Gastrocnemius medialis (tissue), 4 donors: ENCODE results near the gene NRN1L. TPM values are rescaled to one million over a fixed set of nuclear protein-coding genes. Genes with fewer than 3 reads are reported as not detected.

Experiments used
- ATAC-seq, 2 donors: fragments of 150-250 bp; one replicate each; pipeline ENCODE4 v1.9.1; 2016
- DNase-seq, 2 donors: peaks; one replicate each; pipeline ENCODE4 v3.0.0-alpha.2; 2019
- H3K27ac ChIP-seq, 4 donors: fragments of 200-600 bp; sonication (generic); 1 replicate in 1 of 4; 2 replicates in 3 of 4; pipeline ENCODE4 v1.5.1; 2016 to 2018; ENCODE audit warnings: mild to moderate bottlenecking in 2 of 4, moderate library complexity in 1 of 4
- H3K27me3 ChIP-seq, 3 donors: fragments of 200-600 bp; sonication (generic) in 2 of 3; 1 replicate in 1 of 3; 2 replicates in 2 of 3; pipeline versions ENCODE4 v1.5.1 to v1.6.0; 2016 to 2019; ENCODE audit warnings: mild to moderate bottlenecking in 1 of 3, moderate library complexity in 1 of 3
- H3K36me3 ChIP-seq, 2 donors: fragments of 200-600 bp; sonication (generic) in 1 of 2; one replicate each; pipeline ENCODE4 v1.5.1; 2017 to 2018
- H3K4me1 ChIP-seq, 2 donors: fragments of 200-600 bp; sonication (generic) in 1 of 2; one replicate each; pipeline ENCODE4 v1.5.1; 2016 to 2017; ENCODE audit warnings: mild to moderate bottlenecking in 2 of 2
- H3K4me3 ChIP-seq, 4 donors: fragments of 200-600 bp; sonication (generic) in 3 of 4; 1 replicate in 1 of 4; 2 replicates in 3 of 4; pipeline ENCODE4 v1.5.1; 2016 to 2019; ENCODE audit warnings: mild to moderate bottlenecking in 2 of 4
- H3K9me3 ChIP-seq, 3 donors: fragments of 200-600 bp; sonication (generic) in 2 of 3; 1 replicate in 1 of 3; 2 replicates in 2 of 3; pipeline ENCODE4 v1.5.1; 2016 to 2019
- POLR2A ChIP-seq, 2 donors: fragments of 450-650 bp; IDR thresholded peaks; one replicate each; pipeline ENCODE4 v1.6.1; 2017; ENCODE audit warnings: antibody characterized with exemption in 2 of 2, mild to moderate bottlenecking in 2 of 2, moderate library complexity in 2 of 2
- in situ Hi-C, 4 donors: fragments of 200-750 bp; cut with MboI; loops; one replicate each; pipeline versions ENCODE4 v1.15.0 to v1.8.0; 2017; ENCODE audit warnings: low sequenced_read_pairs in 4 of 4
- intact Hi-C: fragments of 100-400 bp; cut with DNase I; formaldehyde crosslinking; loops from one replicate; pipeline ENCODE4 v1.15.1; 2023; ENCODE audit warnings: low total_unique reads
- total RNA-seq, 4 donors: library from RNA; depleted of rRNA; stranded (reverse); fragments of >200 nt; gene quantifications; one replicate each; pipeline versions ENCODE4 v1.1.0 to v1.2.3, GENCODE V29; 2016
- TF ChIP-seq, protein P1 (sequence below), 5 experiments: fragments of 450-650 bp in 3 of 5; fragments of 200-600 bp in 2 of 5; sonication (generic) in 2 of 5; IDR thresholded peaks in 4 of 5; conservative IDR thresholded peaks in 1 of 5; 1 replicate in 4 of 5; 2 replicates in 1 of 5; pipeline ENCODE4 v1.5.1; 2016 to 2019; ENCODE audit warnings: antibody characterized with exemption in 5 of 5, mild to moderate bottlenecking in 3 of 5, moderate library complexity in 3 of 5

Gene NRN1L
- total RNA-seq, 4 donors from 2014 or later, result 0.87 to 2.8 (median 1.1) TPM; not detected in 1

DNA sequence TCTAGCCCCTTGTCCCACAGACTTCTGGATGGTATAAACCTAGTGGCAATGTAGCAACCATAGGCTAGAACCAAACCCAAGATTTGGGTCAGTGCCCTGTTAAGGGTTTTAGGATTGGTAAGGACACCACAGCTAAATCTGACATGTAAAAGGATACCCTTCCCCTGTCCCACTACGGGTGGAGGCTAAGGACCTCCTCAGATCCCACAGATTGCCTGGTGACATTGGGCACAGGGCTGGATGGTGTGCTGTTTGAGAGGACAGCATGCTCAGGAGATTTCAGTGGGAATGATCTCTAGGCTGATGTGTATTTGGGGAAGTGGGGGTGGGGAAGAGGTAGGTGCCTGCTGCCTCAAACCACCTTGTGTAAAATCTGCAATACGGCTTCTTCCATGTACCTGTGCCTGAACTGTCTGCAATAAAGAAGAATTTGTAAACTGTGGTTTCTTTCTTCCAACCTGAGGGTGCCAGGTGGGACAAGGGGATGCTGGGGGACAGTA, 12.5 kb upstream of the NRN1L start:
- ATAC-seq (no peak), DNase-seq (no peak)
- Histone ChIP-seq H3K4me1 (peaks cover 28 to 31% of the 10 kb centered on the region in 2 donors), H3K27ac (peak overlapping the region; percentile 85 to 94 (median 89)), H3K9me3 (no peaks in the 10 kb centered on the region), H3K4me3 (peak overlapping the region; percentile 71 to 92 (median 84)), H3K36me3 (peaks cover 0 to 52% of the 10 kb centered on the region in 2 donors), H3K27me3 (no peaks in the 10 kb centered on the region)
- TF ChIP-seq, protein P1, sequence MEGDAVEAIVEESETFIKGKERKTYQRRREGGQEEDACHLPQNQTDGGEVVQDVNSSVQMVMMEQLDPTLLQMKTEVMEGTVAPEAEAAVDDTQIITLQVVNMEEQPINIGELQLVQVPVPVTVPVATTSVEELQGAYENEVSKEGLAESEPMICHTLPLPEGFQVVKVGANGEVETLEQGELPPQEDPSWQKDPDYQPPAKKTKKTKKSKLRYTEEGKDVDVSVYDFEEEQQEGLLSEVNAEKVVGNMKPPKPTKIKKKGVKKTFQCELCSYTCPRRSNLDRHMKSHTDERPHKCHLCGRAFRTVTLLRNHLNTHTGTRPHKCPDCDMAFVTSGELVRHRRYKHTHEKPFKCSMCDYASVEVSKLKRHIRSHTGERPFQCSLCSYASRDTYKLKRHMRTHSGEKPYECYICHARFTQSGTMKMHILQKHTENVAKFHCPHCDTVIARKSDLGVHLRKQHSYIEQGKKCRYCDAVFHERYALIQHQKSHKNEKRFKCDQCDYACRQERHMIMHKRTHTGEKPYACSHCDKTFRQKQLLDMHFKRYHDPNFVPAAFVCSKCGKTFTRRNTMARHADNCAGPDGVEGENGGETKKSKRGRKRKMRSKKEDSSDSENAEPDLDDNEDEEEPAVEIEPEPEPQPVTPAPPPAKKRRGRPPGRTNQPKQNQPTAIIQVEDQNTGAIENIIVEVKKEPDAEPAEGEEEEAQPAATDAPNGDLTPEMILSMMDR (IDR thresholded peaks at IDR 0.05 in 4 of 5, conservative IDR thresholded peaks at IDR 0.05 in 1 of 5), result no peak
- no peak for TF ChIP-seq POLR2A (IDR thresholded peaks at IDR 0.05)
- intact Hi-C loops (loop anchor here (2.0 kb wide), 1 partner anchor 55 kb away; no protein-coding TSS in a partner anchor), in situ Hi-C loops (no loop called here)

DNA sequence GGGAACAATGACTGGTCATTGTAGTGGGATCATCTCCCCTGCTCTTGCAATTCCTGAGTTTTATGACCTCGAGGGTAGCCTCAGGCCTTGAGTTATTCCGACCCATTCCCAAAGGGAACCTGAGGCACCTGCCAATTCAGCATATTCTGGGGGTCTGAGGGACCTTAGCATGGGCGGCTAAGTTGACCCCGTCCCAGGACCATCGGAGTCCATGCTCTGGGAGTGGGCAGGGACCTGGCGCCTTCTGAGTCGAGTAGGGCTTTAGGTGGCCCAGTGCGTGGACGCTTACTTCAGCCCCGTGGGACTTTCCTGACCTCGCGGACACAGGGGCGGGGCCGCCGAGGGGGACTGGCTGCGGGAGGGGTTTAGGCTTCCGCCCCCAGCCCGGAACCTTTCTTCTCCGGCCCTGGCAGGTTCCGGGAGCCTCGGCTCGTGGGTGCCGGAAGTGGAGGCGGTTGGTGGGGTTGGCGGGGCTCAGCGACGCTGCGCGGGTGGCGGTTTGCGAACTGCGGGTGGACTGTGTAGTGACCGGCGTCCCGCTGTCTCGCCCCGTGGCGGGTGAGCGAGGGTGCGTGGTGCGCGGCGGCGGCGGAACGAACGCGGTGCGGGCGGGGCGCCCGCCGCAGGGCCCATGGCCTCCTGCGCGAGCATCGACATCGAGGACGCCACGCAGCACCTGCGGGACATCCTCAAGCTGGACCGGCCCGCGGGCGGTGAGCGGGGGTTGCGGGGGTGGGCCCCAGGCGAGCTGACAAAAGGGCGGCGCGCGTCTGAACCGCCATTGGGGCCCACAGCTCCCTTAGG, 11.9 kb upstream of the NRN1L start, which contains the start of gene EDC4:
EDC4 (plus strand) TSS at position 422 of the 804 bp plus-strand sequence; CDS start at position 632, 210 bp downstream.
- H3K27me3 ChIP-seq, result no peaks in the 10 kb centered on the region
- H3K27ac ChIP-seq, result peak within 1 kb of the TSS; percentile 85 to 94 (median 89)
- H3K4me3 ChIP-seq, result peak within 1 kb of the TSS; percentile 71 to 92 (median 84)
- peaks cover 0 to 52% of the 10 kb centered on the region in 2 donors for H3K36me3 ChIP-seq
- intact Hi-C loops (loop anchor here (2.0 kb wide), 1 partner anchor 56 kb away; no protein-coding TSS in a partner anchor), in situ Hi-C loops (no loop called here)
- peaks cover 28 to 31% of the 10 kb centered on the region in 2 donors for H3K4me1 ChIP-seq
- ATAC-seq (peak; percentile 86 to 89), DNase-seq (peak; percentile 68 to 85)
- H3K9me3 ChIP-seq, result no peaks in the 10 kb centered on the region
- peak; percentile 73 to 88 for TF ChIP-seq POLR2A (IDR thresholded peaks at IDR 0.05)
- TF ChIP-seq, protein P1 (IDR thresholded peaks at IDR 0.05 in 4 of 5, conservative IDR thresholded peaks at IDR 0.05 in 1 of 5), result no peak

DNA sequence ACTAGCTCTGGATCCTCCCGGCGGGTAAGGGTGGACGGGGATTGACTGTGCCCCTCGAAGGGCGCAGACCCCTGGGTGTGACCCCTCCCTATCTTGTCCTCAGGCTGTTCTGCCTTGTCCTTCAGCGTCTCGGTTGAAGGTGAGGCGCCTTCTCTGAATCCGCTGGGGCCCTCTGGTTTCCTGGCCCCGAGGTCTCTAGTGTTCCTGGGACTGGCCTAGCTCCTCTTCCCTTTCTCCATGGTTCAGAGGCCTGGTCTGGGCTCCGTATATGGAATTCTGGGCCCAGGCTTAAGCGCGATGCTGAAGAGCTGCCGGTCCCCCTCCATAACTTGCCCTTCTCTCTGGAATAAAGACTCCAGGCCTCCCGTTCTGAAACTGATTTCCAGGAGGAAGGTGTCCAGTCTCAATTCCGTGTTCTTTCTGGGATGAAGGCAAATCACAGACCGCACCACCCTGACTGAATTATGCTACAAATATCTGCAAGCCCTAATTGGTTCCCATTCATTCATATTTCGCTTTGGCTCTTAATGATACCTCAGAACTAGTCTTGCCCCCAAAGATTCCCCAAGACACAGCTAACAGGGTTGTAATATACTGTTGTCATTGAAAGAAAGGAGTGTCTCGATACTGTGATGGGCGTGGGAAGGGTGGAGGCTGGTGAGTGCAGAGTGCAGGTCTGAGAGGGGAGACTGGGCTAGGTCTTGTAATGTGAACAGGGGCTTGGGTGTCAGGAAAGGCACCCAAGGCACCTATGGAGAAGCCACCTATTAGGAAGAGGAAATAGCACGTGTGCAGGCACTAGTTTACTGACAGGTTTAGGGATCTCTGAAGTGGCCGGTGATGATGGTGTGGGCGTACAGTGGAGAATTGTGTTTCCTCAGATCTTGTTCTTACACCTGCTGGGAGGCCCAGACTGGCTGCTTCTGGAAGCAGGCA, 11.0 kb upstream of the NRN1L start:
- Histone ChIP-seq H3K27me3 (no peaks in the 10 kb centered on the region), H3K4me3 (peak overlapping the region; percentile 71 to 92 (median 84)), H3K27ac (peak overlapping the region; percentile 85 to 94 (median 89)), H3K4me1 (peaks cover 28 to 31% of the 10 kb centered on the region in 2 donors), H3K9me3 (no peaks in the 10 kb centered on the region), H3K36me3 (peaks cover 0 to 52% of the 10 kb centered on the region in 2 donors)
- intact Hi-C loops, result loop anchor here (2.0 kb wide), 1 partner anchor 57 kb away; no protein-coding TSS in a partner anchor
- in situ Hi-C loops, result no loop called here
- ATAC-seq (peak; percentile 16 to 25), DNase-seq (no peak)
- no peak for TF ChIP-seq POLR2A (IDR thresholded peaks at IDR 0.05)
- TF ChIP-seq, protein P1 (IDR thresholded peaks at IDR 0.05 in 4 of 5, conservative IDR thresholded peaks at IDR 0.05 in 1 of 5), result no peak

DNA sequence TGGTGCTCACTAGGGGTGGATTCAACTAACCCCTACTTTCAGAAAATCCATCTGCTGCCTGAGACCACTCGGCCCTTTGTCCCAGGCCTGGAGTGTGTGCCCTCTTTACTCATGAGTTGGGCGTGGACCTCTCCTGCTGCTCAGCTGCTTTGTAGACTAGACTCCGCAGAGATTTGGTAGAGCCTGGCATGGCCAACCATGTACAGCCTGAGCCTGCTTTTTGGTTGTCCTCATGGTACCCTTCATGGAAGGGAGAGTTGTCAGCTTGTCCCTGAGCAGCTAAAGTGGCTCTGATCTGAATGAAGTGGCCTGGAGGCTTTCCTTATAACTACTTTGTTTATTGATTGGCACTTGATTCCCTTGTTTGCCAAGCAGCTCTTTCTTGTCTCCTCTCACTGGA, 10.3 kb upstream of the NRN1L start:
- peak overlapping the region; percentile 71 to 92 (median 84) for H3K4me3 ChIP-seq
- H3K4me1 ChIP-seq, result peaks cover 28 to 31% of the 10 kb centered on the region in 2 donors
- H3K36me3 ChIP-seq, result peaks cover under 1 to 54% of the 10 kb centered on the region in 2 donors
- H3K27me3 ChIP-seq, result no peaks in the 10 kb centered on the region
- ATAC-seq, result no peak
- no peak for DNase-seq
- H3K9me3 ChIP-seq, result no peaks in the 10 kb centered on the region
- in situ Hi-C loops, result no loop called here
- intact Hi-C loops, result no loop called here
- H3K27ac ChIP-seq, result peak overlapping the region in 1 of 4 donors; percentile 94
- no peak for TF ChIP-seq POLR2A (IDR thresholded peaks at IDR 0.05)
- TF ChIP-seq, protein P1 (IDR thresholded peaks at IDR 0.05 in 4 of 5, conservative IDR thresholded peaks at IDR 0.05 in 1 of 5), result no peak
